ENCODE data around the gene HECW1. TPM values are rescaled to one million over a fixed set of nuclear protein-coding genes. Genes with fewer than 3 reads are reported as not detected.

The HECW1 gene
- total RNA-seq, 1 experiment from 2014 or later = 36.2 TPM

DNA sequence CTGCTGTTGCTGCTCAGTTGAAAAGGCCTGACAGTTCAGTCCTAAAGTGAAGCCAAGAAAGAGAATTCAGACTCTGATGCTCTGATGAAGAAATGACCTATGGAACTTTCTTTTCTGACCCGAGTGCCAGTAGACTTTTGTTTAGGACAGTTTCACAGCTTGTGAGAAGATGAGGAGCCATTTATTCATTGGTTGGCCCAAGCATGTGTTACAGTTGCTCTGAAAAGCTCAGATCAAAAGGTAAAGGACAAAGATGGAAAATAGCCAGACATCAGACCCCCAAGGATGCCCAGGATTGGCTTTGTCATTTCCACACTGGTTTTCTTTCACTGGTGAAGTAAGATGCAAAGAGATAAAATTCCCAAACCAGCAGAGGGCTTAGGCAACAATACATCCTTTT lies 321.2 kb downstream of the HECW1 start:
- DNase-seq (ENCODE audit: low spot score) = no peak

DNA sequence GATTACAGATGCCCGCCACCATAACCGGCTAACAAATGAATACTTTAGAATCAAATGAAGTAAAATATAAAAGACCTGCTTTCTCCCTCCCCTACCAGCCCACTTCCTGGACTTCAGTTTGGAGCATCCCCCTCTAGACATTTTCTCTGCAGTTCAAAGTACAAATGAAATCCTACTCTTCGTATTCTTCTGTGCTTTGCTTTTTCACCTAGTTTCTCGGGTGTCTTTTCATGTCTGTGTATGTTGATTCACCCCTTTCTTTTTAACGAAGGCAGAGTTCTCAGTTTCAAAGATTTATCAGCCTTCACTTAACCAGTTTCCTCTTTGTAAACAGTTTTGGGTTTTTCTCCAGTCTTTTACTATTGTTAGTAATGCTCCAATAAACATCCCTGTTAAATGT lies 324.6 kb downstream of the HECW1 start:
- no peak for DNase-seq (ENCODE audit: low spot score)

GRCh38 chr7:43438897-43439479 lies 326.5 kb downstream of the HECW1 start:
- DNase-seq (ENCODE audit: low spot score) = no peak

DNA sequence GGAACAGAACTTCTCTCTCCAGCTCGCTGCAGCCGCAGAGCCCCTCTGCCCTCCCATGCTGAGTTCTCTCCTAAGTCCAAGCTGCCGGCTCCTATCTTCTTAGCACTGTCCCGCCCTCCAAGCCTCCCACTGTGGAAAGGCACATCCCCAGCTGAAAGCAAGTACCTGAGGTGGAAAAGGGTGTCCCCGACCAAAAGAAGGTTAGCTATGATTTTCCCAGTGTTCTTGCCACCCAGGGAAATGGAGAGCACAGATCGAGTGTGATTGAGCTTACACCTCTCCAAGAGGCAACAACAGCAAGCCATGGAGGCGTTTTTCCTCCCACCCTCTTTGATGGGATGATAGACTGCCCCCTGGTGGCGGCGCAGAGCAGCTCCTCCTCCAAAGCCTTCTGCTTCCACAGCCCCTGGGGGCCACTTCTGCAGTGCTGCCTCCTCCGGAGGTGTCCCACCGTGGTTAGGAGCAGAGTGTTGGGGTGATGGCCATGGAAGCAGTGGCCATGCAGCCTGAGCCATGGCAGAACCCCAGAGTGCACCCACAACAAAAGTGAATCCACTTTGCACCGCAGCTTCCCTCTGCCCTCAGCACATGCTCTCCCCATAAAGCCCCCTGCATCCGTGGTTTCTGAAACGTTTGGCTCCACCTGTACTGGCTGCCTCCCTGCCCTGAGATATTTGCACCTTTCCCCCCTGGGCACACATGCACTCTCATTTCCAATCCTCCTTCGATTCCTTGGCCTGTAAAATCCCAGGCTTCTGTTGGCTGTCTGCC lies 327.4 kb downstream of the HECW1 start:
- DNase-seq (ENCODE audit: low spot score) = peak; percentile 60

DNA sequence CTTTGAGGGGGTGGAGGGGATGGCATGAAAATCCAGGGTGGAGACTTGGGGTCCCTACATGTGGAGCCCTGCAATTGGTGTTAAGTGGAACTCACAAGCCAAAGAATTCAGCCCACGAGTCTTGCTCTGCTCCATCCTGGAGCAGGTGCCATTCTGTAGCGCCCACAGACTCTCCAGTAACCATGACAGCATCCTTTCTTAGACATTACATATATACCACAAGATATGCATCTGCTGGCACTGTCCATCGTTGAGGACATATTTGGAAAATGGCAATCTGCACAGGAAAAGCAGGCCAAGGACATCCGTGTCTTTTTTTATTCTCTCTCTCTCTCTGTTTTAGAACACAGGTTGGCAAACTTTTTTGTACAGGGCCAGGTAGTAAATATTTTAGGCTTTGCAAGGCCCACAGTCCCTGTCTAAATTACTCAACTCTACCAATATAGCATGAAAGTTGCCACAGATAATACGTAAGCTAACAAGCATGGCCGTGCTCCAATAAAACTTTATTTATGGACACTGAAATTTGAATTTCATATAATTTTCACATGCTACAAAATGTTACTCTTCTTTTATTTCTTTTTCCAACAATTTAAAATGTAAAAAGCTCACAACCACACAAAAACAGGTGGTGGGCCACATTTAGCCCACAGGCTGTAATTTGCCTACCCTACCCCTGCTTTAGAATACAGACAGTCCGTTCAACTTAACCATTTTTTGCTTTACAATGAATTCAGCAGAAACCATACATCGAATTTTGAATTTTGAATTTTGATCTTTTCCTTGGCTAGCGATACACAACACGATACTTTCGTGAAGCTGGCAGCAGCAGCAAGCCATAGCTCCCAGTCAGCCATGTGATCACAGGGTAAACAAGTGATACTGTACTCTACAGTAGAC lies 329.0 kb downstream of the HECW1 start:
- no peak for DNase-seq (ENCODE audit: low spot score)

- no peak for DNase-seq (ENCODE audit: low spot score)
These were observed 330.9 kb downstream of the HECW1 start for GRCh38 chr7:43443381-43443780.

- no peak for DNase-seq (ENCODE audit: low spot score)
These were observed 332.5 kb downstream of the HECW1 start for GRCh38 chr7:43444711-43445578.

DNA sequence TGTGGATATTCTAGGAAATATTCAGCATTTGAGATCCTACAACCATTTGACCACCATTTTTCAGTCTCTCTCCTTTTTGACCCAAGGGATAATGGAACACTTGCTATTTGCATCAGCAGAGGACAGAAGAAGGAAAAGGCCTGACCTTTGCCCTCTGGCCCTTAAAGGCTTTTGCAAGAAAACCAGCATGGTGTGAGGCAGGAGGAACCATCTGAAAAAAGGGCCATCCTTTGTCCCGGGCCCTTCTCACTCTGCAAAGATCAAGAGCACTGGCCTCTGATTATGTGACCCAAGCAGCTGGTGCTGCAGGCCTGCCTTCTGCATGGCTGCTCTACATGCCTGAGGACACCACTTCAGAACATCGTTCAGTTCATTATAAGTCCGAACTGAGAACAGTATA lies 337.1 kb downstream of the HECW1 start:
- no peak for DNase-seq (ENCODE audit: low spot score)

DNA sequence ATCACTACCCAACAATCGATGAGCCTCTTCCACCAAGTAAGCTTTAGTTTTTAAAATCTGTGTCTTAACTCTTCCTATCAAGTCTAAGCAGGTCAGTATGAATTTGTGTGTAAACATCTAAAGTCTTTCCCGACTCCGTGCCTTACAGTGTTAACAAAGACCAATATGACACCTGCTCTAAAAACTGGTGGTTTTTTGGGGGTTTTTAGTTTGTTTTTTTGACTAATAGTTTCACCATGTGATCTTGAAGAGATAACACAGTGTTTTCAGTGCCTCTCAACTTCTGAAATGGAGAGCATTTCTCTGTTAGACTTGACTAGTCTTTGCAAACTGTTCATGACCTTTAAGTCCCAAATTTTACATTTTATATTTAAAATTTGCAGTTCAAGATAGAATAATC lies 338.4 kb downstream of the HECW1 start:
- DNase-seq (ENCODE audit: low spot score) = no peak

- peak; percentile 67 for DNase-seq (ENCODE audit: low spot score)
These were observed 342.6 kb downstream of the HECW1 start for GRCh38 chr7:43454936-43455518.

- no peak for DNase-seq (ENCODE audit: low spot score)
These were observed 343.8 kb downstream of the HECW1 start for GRCh38 chr7:43456200-43456599.

- no peak for DNase-seq (ENCODE audit: low spot score)
These were observed 346.0 kb downstream of the HECW1 start for GRCh38 chr7:43458330-43459018.

- no peak for DNase-seq (ENCODE audit: low spot score)
These were observed 346.5 kb downstream of the HECW1 start for GRCh38 chr7:43459019-43459337.

GRCh38 chr7:43460733-43461348 lies 348.4 kb downstream of the HECW1 start:
- DNase-seq (ENCODE audit: low spot score) = no peak

DNA sequence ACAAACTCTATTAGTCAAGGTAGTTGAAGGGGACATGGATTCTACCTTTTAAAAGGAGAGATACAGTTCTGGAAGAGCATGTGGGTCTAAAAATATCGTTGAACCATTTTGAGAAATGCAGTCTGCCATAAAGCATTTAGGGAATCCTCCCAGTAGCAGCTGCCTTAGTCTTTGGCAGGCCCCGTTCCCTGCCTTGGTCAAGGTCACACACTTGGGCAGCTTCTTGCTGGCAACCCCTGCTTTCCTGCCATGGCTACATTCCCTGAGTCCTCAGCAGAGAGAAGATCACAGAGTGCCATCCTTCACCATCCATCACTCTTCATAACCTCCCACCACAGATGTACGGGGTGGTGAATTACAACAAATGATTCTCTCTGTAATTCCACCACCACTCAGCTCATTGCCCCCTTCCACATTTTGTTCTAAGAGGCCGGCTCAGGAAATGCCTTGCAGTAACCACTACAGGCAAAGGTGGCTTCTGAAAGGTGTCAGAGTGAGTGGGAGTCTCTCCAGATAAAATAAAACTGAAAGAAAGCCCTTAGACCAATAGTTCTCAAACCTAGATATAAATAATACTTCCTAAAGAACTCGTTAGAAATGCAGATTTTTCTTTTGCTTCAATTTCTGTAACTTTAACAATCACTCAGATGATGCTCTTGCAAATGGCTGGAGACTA lies 349.0 kb downstream of the HECW1 start:
- no peak for DNase-seq (ENCODE audit: low spot score)

- no peak for DNase-seq (ENCODE audit: low spot score)
These were observed 350.4 kb downstream of the HECW1 start for GRCh38 chr7:43462836-43463235.

- DNase-seq (ENCODE audit: low spot score) = no peak
These were observed 351.0 kb downstream of the HECW1 start for GRCh38 chr7:43463401-43463980.

- DNase-seq (ENCODE audit: low spot score) = no peak
These were observed 353.4 kb downstream of the HECW1 start for GRCh38 chr7:43465581-43466554.
